ENCODE measurements around the gene DLK2. TPM values are rescaled to one million over a fixed set of nuclear protein-coding genes. Genes with fewer than 3 reads are reported as not detected.

Gene DLK2
- total and polyA plus RNA-seq, 2 of the 13 experiments (the other 11 are each of a cell fraction or from before 2014, with no cell fraction given): 1.2 to 3.8 TPM

DNA sequence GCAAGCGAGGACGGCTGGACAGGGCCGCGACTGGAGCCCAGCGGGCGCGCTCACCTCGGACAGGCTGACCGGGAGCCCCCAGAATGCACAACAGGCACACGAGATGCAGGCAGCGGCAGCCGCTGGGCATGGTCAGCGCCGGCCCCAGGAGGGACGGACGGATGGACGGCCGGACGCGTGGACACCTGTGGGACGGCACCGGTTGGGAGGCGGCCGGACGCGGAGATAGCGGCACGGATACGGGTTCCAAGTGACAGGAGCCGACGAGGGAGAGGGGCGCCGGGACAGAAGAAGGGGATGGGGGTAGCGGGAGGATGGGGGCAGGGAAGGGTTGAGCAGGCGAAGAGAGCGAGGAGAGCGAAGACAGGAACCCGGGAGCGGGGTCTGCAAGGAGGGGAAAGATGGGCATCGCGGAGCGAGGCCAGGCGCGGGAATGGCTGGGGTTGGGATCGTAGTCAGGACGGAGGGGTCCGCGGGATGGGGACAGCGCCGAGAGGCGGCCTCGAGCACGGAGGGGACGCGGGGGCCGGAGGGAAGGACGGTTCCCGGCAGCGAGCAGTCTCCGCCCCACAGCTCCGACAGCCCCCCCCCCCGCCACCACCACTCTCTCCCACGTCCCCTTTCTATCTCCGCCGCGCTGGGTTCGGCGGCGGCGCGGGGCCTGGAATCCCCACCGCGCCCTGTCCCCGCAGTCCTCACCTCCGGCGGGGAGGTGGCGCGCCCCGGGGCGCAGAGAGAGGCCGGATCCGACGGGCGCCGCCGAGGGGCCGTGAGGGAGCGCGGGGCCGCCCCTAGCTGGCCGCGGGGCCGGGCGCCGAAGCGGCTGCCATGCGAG is 435 bp downstream of the DLK2 start (continued):
- peak; percentile 65; the same call in 1 of the 2 replicates for TF ChIP-seq ZBED4 (CRISPR knock-in tag; IDR thresholded peaks at IDR 0.05; ENCODE audit: borderline replicate concordance)
- TF ChIP-seq, protein P1, sequence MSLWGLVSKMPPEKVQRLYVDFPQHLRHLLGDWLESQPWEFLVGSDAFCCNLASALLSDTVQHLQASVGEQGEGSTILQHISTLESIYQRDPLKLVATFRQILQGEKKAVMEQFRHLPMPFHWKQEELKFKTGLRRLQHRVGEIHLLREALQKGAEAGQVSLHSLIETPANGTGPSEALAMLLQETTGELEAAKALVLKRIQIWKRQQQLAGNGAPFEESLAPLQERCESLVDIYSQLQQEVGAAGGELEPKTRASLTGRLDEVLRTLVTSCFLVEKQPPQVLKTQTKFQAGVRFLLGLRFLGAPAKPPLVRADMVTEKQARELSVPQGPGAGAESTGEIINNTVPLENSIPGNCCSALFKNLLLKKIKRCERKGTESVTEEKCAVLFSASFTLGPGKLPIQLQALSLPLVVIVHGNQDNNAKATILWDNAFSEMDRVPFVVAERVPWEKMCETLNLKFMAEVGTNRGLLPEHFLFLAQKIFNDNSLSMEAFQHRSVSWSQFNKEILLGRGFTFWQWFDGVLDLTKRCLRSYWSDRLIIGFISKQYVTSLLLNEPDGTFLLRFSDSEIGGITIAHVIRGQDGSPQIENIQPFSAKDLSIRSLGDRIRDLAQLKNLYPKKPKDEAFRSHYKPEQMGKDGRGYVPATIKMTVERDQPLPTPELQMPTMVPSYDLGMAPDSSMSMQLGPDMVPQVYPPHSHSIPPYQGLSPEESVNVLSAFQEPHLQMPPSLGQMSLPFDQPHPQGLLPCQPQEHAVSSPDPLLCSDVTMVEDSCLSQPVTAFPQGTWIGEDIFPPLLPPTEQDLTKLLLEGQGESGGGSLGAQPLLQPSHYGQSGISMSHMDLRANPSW (CRISPR knock-in tag; IDR thresholded peaks at IDR 0.05; ENCODE audit: borderline replicate concordance): no peak
- TF ChIP-seq ZNF136 (CRISPR knock-in tag; IDR thresholded peaks at IDR 0.05; ENCODE audit: low read depth): peak; percentile 76; the same call in 1 of the 2 replicates
- no peak for TF ChIP-seq ZSCAN5A (CRISPR knock-in tag; IDR thresholded peaks at IDR 0.05; ENCODE audit: borderline replicate concordance)
- no peak for TF ChIP-seq TGIF2 (CRISPR knock-in tag; IDR thresholded peaks at IDR 0.05)
- no peak for TF ChIP-seq GFI1 (CRISPR knock-in tag; IDR thresholded peaks at IDR 0.05; ENCODE audit: borderline replicate concordance)
- peak; percentile 68 for TF ChIP-seq ZNF607 (CRISPR knock-in tag; IDR thresholded peaks at IDR 0.05; ENCODE audit: borderline replicate concordance)
- TF ChIP-seq JARID2 (CRISPR knock-in tag; IDR thresholded peaks at IDR 0.05; ENCODE audit: insufficient replicate concordance): peak; percentile 72
- TF ChIP-seq RAD21 (CRISPR knock-in tag; IDR thresholded peaks at IDR 0.05): peak; percentile 33
- TF ChIP-seq, protein P2, sequence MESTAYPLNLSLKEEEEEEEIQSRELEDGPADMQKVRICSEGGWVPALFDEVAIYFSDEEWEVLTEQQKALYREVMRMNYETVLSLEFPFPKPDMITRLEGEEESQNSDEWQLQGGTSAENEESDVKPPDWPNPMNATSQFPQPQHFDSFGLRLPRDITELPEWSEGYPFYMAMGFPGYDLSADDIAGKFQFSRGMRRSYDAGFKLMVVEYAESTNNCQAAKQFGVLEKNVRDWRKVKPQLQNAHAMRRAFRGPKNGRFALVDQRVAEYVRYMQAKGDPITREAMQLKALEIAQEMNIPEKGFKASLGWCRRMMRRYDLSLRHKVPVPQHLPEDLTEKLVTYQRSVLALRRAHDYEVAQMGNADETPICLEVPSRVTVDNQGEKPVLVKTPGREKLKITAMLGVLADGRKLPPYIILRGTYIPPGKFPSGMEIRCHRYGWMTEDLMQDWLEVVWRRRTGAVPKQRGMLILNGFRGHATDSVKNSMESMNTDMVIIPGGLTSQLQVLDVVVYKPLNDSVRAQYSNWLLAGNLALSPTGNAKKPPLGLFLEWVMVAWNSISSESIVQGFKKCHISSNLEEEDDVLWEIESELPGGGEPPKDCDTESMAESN (CRISPR knock-in tag; conservative IDR thresholded peaks at IDR 0.05): peak; percentile 87
- no peak for TF ChIP-seq AGO1 (IDR thresholded peaks at IDR 0.05; ENCODE audit: low read depth, low read length, poor library complexity, severe bottlenecking)
- TF ChIP-seq HNF1B (CRISPR knock-in tag; IDR thresholded peaks at IDR 0.05): peak; percentile 88
- no peak for TF ChIP-seq ZBTB21 (CRISPR knock-in tag; IDR thresholded peaks at IDR 0.05)
- TF ChIP-seq, protein P3, sequence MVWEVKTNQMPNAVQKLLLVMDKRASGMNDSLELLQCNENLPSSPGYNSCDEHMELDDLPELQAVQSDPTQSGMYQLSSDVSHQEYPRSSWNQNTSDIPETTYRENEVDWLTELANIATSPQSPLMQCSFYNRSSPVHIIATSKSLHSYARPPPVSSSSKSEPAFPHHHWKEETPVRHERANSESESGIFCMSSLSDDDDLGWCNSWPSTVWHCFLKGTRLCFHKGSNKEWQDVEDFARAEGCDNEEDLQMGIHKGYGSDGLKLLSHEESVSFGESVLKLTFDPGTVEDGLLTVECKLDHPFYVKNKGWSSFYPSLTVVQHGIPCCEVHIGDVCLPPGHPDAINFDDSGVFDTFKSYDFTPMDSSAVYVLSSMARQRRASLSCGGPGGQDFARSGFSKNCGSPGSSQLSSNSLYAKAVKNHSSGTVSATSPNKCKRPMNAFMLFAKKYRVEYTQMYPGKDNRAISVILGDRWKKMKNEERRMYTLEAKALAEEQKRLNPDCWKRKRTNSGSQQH (CRISPR knock-in tag; IDR thresholded peaks at IDR 0.05; ENCODE audit: low read depth): no peak
